Endodermal cell (in vitro differentiated cells): Measurements from ENCODE around the gene FMO5. TPM values are rescaled to one million over a fixed set of nuclear protein-coding genes. Genes with fewer than 3 reads are reported as not detected.
"Not testable (repeated sequence)": the region's sequence is repeated elsewhere in the genome, so short reads cannot be mapped to it uniquely, and the experiment has no call there.

Experiments used
- DNase-seq: peaks from one replicate; pipeline ENCODE4 v3.0.0-alpha.2; 2017
- H3K27ac ChIP-seq: 2 replicates; pipeline ENCODE4 v1.5.1; 2013; ENCODE audit warnings: mild to moderate bottlenecking, low read depth, low read length, moderate library complexity
- H3K27me3 ChIP-seq: 2 replicates; pipeline ENCODE4 v1.6.1; 2013; ENCODE audit warnings: mild to moderate bottlenecking, low read length, moderate library complexity; ENCODE audit not compliant: insufficient read depth, control insufficient read depth, poor library complexity, severe bottlenecking
- H3K36me3 ChIP-seq: 2 replicates; pipeline ENCODE4 v1.7.0; 2013; ENCODE audit warnings: mild to moderate bottlenecking, low read length, moderate library complexity; ENCODE audit not compliant: control insufficient read depth, insufficient read depth
- H3K4me1 ChIP-seq: one replicate; pipeline ENCODE4 v1.7.0; 2013; ENCODE audit warnings: low read length; ENCODE audit not compliant: control insufficient read depth, insufficient read depth
- H3K4me3 ChIP-seq: 2 replicates; pipeline ENCODE4 v1.5.1; 2013; ENCODE audit warnings: mild to moderate bottlenecking, low read length, moderate library complexity
- H3K9ac ChIP-seq: 2 replicates; pipeline ENCODE4 v1.6.1; 2013; ENCODE audit warnings: mild to moderate bottlenecking, low read length, moderate library complexity; ENCODE audit not compliant: poor library complexity, severe bottlenecking; ENCODE audit errors: extremely low read depth
- H3K9me3 ChIP-seq: 2 replicates; pipeline ENCODE4 v1.6.1; 2013; ENCODE audit warnings: mild to moderate bottlenecking, low read length, moderate library complexity; ENCODE audit not compliant: control insufficient read depth
- H3K27ac Mint-ChIP-seq: 2 replicates; pipeline ENCODE4 v1.8.0; 2020; ENCODE audit warnings: mixed read lengths
- H3K27me3 Mint-ChIP-seq: 2 replicates; pipeline ENCODE4 v1.8.0; 2021; ENCODE audit warnings: mild to moderate bottlenecking, mixed read lengths; ENCODE audit not compliant: insufficient read depth
- H3K36me3 Mint-ChIP-seq: 2 replicates; pipeline ENCODE4 v1.8.0; 2020; ENCODE audit warnings: low read depth, mixed read lengths
- H3K4me1 Mint-ChIP-seq: 2 replicates; pipeline ENCODE4 v1.8.0; 2020; ENCODE audit warnings: mixed read lengths
- H3K4me3 Mint-ChIP-seq: 2 replicates; pipeline ENCODE4 v1.8.0; 2020; ENCODE audit warnings: mild to moderate bottlenecking, moderate library complexity, mixed read lengths
- H3K9me3 Mint-ChIP-seq: 2 replicates; pipeline ENCODE4 v1.8.0; 2020; ENCODE audit warnings: mild to moderate bottlenecking, mixed read lengths
- CTCF ChIP-seq: fragments of 200-600 bp; sonication (generic); conservative IDR thresholded peaks from 2 replicates; pipeline ENCODE4 v1.5.0; 2021; ENCODE audit warnings: antibody characterized with exemption, mild to moderate bottlenecking
- WGBS, 2 experiments: methylation state at CpG; one replicate each; pipeline versions ENCODE4 v1.1.5 to v1.1.7; 2013; ENCODE audit warnings: missing lambda C conversion rate in 2 of 2, mixed read lengths in 1 of 2; ENCODE audit not compliant: insufficient coverage in 1 of 2, insufficient read length in 1 of 2; 5-methylcytosine and 5-hydroxymethylcytosine counted together
- total RNA-seq, 2 donors: library from RNA; stranded (reverse); fragmentation: NEBNext Ultra II Directional in 1 of 2; extraction: Animal tissue kit (Norgen Biotek cat#: 25700) in 1 of 2; gene quantifications; 2 replicates in 1 of 2; 3 replicates in 1 of 2; pipeline ENCODE4 v1.2.1, GENCODE V29; 2021

The FMO5 gene
- total RNA-seq, 2 donors from 2014 or later, result 13.9 to 14.1 TPM

GRCh38 chr1:147201786-147202185 is 23.4 kb downstream of the FMO5 start:
- DNase-seq, result no peak
- H3K27ac Mint-ChIP-seq, result no peak overlapping the region
- Histone ChIP-seq H3K9ac (no peak overlapping the region), H3K4me3 (no peak overlapping the region), H3K27ac (no peak overlapping the region), H3K9me3 (no peaks in the 10 kb centered on the region), H3K27me3 (no peaks in the 10 kb centered on the region), H3K4me1 (no peaks in the 10 kb centered on the region), H3K36me3 (no peaks in the 10 kb centered on the region)
- no peaks in the 10 kb centered on the region for H3K9me3 Mint-ChIP-seq
- H3K36me3 Mint-ChIP-seq, result peaks cover 10% of the 10 kb centered on the region
- no peak overlapping the region for H3K4me3 Mint-ChIP-seq
- H3K27me3 Mint-ChIP-seq, result peaks cover 4% of the 10 kb centered on the region
- WGBS, 2 experiments, result 100% methylated on average over 1 of the region's 1 CpG; no CpG with 5 or more reads in 1 of the 2 experiments
- H3K4me1 Mint-ChIP-seq, result peaks cover 5% of the 10 kb centered on the region
- no peak for TF ChIP-seq CTCF

DNA sequence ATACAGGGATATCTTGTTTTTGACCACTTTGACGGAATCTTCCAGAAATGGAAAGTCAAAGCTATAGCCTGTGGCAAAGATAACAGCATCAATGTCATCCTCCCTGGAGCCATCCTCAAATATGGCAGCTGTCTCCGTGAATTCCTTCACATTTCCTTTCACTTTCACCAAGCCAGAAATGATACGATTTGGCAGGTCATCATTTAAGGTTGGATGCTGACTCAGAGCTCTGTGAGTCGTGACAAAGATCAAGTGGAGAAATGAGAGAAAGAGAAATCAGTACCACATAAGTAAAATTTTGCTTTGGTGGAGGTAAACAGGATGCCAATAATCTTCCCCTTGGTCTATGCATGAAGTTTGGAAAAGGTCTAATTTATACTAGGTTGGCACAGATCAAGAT is 23.9 kb downstream of the FMO5 start:
- H3K4me1 Mint-ChIP-seq, result peaks cover 5% of the 10 kb centered on the region
- WGBS, 2 experiments, result 98 to 100% methylated on average over 3 to 4 of the region's 4 CpGs
- H3K9me3 Mint-ChIP-seq, result no peaks in the 10 kb centered on the region

DNA sequence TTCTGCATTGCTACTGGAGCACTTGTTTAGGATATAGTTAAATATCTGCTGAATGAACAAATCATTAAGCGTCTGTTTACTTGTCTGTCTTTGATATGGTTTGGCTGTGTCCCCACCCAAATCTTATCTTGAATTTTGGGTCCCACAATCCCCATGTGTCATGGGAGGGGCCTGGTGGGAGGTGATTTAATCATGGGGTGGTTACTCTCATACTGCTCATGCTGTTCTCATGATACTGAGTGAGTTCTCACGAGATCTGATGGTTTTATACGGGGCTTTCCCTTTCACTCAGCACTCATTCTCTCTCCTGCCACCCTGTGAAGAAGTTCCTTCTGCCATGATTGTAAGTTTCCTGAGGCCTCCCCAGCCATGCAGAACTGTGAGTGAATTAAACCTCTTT is 27.8 kb downstream of the FMO5 start:
- H3K36me3 ChIP-seq, H3K27me3 ChIP-seq, H3K27me3 Mint-ChIP-seq, H3K27ac Mint-ChIP-seq, H3K4me3 Mint-ChIP-seq, H3K36me3 Mint-ChIP-seq, H3K9me3 Mint-ChIP-seq, H3K9ac ChIP-seq, DNase-seq, H3K4me1 ChIP-seq, H3K4me1 Mint-ChIP-seq, H3K27ac ChIP-seq, H3K9me3 ChIP-seq, H3K4me3 ChIP-seq: not testable (repeated sequence)
- 85 to 90% methylated on average over 2 to 3 of the region's 3 CpGs for WGBS, 2 experiments

More for the DNA sequence above, 23.9 kb downstream of the FMO5 start:
- no peaks in the 10 kb centered on the region for H3K9me3 ChIP-seq
- H3K4me1 ChIP-seq, result no peaks in the 10 kb centered on the region
- no peaks in the 10 kb centered on the region for H3K36me3 ChIP-seq
- H3K27ac ChIP-seq, result no peak overlapping the region
- Mint-ChIP-seq H3K27me3 (peaks cover 4% of the 10 kb centered on the region), H3K27ac (no peak overlapping the region), H3K4me3 (no peak overlapping the region), H3K36me3 (peaks cover 10% of the 10 kb centered on the region)
- H3K4me3 ChIP-seq, result no peak overlapping the region
- no peak for TF ChIP-seq CTCF
- no peak overlapping the region for H3K9ac ChIP-seq
- DNase-seq, result no peak
- no peaks in the 10 kb centered on the region for H3K27me3 ChIP-seq

DNA sequence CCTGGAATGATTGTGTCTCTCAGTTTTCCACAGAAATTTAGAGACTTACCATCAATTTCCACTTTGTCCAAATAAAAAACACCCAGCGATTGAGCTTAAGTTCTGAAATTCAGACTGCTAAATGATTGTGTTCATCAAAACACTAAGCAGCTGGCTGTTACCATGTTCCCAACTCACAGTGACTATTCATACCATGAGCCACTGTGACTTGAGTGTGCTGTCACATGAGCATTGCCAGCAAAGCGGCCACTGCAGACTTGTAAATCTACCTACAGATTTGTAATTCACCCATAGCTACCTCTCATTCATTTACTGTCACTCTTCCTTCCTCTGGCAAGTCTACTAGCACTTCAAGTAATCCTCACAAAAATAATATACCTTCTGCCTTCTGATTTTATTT is 35.6 kb downstream of the FMO5 start:
- no peak for DNase-seq
- Histone ChIP-seq H3K9me3 (no peaks in the 10 kb centered on the region), H3K9ac (no peak overlapping the region), H3K27ac (no peak overlapping the region), H3K36me3 (no peaks in the 10 kb centered on the region), H3K4me1 (peaks cover 5% of the 10 kb centered on the region), H3K4me3 (no peak overlapping the region), H3K27me3 (no peaks in the 10 kb centered on the region)
- 70 to 91% methylated on average over 2 of the region's 2 CpGs for WGBS, 2 experiments
- peaks cover 10% of the 10 kb centered on the region for H3K9me3 Mint-ChIP-seq
- no peak overlapping the region for H3K4me3 Mint-ChIP-seq
- no peak for TF ChIP-seq CTCF
- no peak overlapping the region for H3K27ac Mint-ChIP-seq
- H3K27me3 Mint-ChIP-seq, result peaks cover 6% of the 10 kb centered on the region
- no peaks in the 10 kb centered on the region for H3K36me3 Mint-ChIP-seq
- peaks cover 21% of the 10 kb centered on the region for H3K4me1 Mint-ChIP-seq
